Measurements from ENCODE around the gene ABI1. TPM values are rescaled to one million over a fixed set of nuclear protein-coding genes. Genes with fewer than 3 reads are reported as not detected.

The ABI1 gene
- total and polyA plus RNA-seq, 2 donors (not counting 1 experiment from before 2014, with no cell fraction given), result 37.8 to 80.5 TPM

- peaks cover 100% of the 10 kb centered on the region for H3K79me2 ChIP-seq (ENCODE audit: control insufficient read depth, insufficient read depth, low read length)
- H3K4me2 ChIP-seq (replicated peaks; ENCODE audit: low read depth, low read length, poor library complexity, severe bottlenecking), result peak overlapping the region; percentile 52
- ChIA-PET POLR2A (interaction anchor here (0.7 kb wide), 1 partner anchor 80 kb away, joined by 3 read pairs; no protein-coding TSS in a partner anchor), CTCF (interaction anchor here (0.9 to 2.8 kb wide), 5 partner anchors 9 to 76 kb away, joined by 3 to 28 read pairs (median 4); no protein-coding TSS in a partner anchor)
- Mint-ChIP-seq H3K4me3 (peak overlapping the region; percentile 71), H3K27me3 (no peaks in the 10 kb centered on the region), H3K9me3 (ENCODE audit: insufficient read depth) (no peaks in the 10 kb centered on the region), H3K4me1 (peaks cover 85% of the 10 kb centered on the region), H3K27ac (peak overlapping the region; percentile 78)
- H3K9me3 ChIP-seq (ENCODE audit: control extremely low read depth in 1 of 3, control insufficient read depth in 2 of 3, insufficient read depth in 1 of 3, low read length in 2 of 3), result no peaks in the 10 kb centered on the region
- H2AFZ ChIP-seq (ENCODE audit: insufficient read depth, low read depth, low read length, poor library complexity, severe bottlenecking), result no peak overlapping the region
- H3K4me1 ChIP-seq (ENCODE audit: control insufficient read depth in 2 of 2, insufficient read depth in 2 of 2, low read length in 2 of 2), result peaks cover 42 to 56% of the 10 kb centered on the region in 2 donors
- WGBS (ENCODE audit: insufficient coverage), result 32% methylated on average over 3 of the region's 4 CpGs
- peak; percentile 95 for ATAC-seq (ENCODE audit: low read depth)
- H3K27me3 ChIP-seq (replicated peaks in 1 of 4; ENCODE audit: control extremely low read depth in 1 of 4, control insufficient read depth in 3 of 4, insufficient read depth in 4 of 4, low read length in 3 of 4), result no peaks in the 10 kb centered on the region
- TF ChIP-seq EZH2 (IDR thresholded peaks at IDR 0.05; ENCODE audit: borderline replicate concordance, insufficient read depth, low read depth, low read length, poor library complexity, severe bottlenecking), result no peak
- no peak for TF ChIP-seq CTCF (IDR thresholded peaks at IDR 0.05)
- peak overlapping the region; percentile 69 to 81 for H3K27ac ChIP-seq (ENCODE audit: low read length in 2 of 2)
- peak overlapping the region in 2 of 5 experiments; percentile 12 to 15 for H3K4me3 ChIP-seq (ENCODE audit: control extremely low read depth in 1 of 5, extremely low read depth in 1 of 5, insufficient read depth in 1 of 5, low read depth in 2 of 5, low read length in 4 of 5)
- peaks cover 1 to 11% of the 10 kb centered on the region in 2 experiments for H3K36me3 ChIP-seq (replicated peaks in 1 of 2; ENCODE audit: control extremely low read depth in 1 of 2, control insufficient read depth in 1 of 2, extremely low read depth in 1 of 2, insufficient read depth in 2 of 2, low read length in 1 of 2)
- intact Hi-C loops (cut with micrococcal nuclease), result loop anchor here (2.0 kb wide), 1 partner anchor 18 kb away; no protein-coding TSS in a partner anchor
- peak; percentile 73 for DNase-seq
- peaks cover 75% of the 10 kb centered on the region for H4K20me1 ChIP-seq (ENCODE audit: control insufficient read depth, insufficient read depth, low read length, poor library complexity, severe bottlenecking)
- peak overlapping the region; percentile 12 for H3K9ac ChIP-seq (ENCODE audit: low read length)
Observed at GRCh38 chr10:26780793-26781601, 79.8 kb downstream of the ABI1 start.

Data from B cell (primary cell).